ENCODE results near the gene TMEM266.

TMEM266 gene

GRCh38 chr15:76162784-76163456 is 103.1 kb downstream of the TMEM266 start:
- no peak for DNase-seq

- no peak for DNase-seq
These were observed 103.9 kb downstream of the TMEM266 start for GRCh38 chr15:76163457-76164295.

- no peak for DNase-seq
These were observed 104.8 kb downstream of the TMEM266 start for GRCh38 chr15:76164602-76165001.

DNA sequence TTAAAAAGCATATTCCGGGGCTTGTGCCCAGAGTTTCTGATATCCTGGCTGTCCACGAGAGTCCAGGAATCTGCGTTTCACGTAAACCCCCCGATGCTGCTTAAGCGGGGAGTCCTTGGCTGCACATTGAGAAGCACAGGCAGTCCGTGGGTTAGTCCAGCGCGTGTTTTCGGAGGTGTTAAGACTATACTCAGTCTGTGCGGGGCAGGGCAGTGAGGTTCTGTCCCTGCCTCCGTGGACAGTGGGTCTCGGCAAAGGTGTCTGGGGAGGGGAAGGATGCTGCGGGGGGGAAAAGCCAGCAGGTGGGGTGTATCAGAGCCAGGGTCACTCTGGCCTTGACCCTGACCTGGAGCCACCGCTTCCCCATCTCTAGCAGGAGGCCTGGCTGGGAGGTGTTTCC is 106.2 kb downstream of the TMEM266 start:
- DNase-seq, result no peak

DNA sequence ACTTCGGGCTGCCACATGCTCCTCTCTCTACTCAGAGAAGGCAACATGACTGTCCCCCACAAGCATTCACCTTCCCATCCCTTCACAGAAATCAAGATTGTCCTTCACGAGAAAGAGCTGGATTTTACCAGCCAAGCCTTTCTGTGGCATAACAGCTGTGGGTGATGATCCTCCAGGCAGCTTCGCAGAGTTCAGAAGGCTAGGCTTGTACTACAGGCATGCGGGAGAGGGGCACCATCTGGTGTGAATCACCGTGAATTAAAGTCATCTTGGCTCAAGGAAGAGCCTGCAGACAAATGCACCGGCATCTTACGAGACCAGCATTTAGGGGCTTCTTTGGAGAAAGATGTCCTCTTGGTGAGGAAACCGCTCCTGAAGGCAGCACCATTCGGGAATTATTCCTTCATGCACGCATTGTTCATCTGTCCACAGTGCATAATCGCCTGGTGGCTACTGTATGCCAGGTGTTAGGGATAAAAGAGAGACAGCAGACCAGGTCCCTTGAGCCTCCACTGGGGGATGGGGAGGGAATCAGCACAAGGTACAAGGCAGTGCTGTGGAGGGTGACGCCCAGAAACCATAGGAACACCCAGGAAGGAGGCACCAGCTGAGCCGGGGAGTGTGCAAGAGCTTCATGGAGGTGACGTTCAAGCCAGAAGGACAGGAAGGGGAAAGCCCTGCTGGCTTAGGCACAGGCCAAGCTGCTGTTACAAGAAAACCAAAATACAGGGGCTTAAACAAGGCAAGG is 108.6 kb downstream of the TMEM266 start:
- DNase-seq, result no peak

DNA sequence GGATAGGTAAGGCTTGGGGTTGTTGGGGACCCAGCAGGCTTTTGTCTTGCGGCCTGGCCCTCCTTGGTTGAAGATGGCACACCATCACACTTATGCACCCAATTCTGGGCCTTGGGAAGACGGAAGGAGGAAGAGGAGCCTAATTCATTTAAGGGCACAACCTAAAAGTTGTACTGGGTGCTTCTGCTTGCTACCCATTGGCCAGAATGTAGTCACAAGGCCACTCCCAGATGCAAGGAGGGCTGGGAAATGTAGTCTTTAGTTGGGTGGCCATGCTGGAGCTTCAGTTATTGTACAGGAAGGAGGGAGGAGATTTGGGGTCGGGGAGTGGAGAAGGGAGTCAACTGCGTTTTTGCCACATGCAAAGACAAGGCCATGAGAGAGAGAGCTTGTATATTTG is 109.2 kb downstream of the TMEM266 start:
- no peak for DNase-seq

DNA sequence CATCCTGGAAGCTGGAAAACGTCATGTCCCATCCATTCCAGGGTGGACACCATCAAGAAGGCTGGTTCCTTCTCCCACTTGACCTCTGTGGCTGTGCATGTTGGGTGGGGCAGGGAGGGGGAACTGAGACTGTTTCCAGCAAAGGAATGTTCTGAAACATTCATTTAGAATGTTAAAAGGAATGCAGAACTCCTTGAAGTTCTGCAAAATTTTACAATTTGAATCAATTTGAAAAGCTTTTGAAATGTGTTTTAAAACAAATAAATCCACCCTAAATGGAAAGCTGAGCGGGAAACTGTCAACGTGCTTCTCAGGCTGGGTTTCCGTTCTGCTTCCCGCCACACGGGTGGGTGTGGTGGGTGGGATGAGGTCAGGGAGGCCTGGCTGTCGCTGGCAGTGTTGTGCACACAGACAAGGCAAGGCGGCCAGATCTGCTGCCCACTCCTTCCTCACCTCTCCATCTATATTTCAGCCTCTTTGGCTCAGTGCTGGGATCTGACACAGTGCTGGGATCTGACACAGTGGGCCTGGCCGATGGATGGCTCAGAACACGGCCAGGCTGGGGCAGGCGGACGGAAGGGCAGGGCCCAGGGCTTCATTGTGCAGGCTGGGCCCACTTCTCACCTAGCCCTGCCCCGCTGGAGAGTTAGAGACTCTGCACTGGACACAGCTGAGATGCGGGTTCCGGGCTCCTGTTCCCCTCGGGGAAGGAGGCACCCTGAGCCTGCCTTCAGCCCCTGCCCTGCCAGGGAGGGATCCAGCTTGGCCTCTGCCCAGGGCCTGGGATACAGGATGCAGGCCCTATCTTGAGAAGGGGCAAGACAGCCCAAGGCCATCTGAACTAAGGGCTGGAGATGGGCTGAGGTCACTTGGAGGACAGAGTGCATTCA is 110.4 kb downstream of the TMEM266 start:
- no peak for DNase-seq

DNA sequence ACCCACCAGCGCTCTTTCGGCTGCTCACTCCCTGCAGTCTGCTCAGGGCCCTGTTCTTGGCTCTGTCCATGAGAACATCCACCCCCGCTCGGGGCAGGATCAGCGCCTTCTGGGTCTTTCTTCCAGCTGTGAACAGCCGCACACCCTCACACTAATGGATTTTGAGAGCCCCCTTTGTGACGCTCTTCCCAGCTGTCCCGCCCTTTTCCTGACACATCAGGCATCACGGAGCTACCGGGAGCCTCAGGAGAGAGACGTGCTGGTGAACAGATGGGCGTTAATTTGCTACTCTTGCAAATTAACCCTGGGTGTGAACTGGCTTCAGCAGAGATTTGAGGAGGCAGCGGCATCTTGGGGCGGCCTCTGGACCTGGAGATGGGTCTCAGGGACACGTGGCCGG is 113.0 kb downstream of the TMEM266 start:
- no peak for DNase-seq

- no peak for DNase-seq
These were observed 113.6 kb downstream of the TMEM266 start for GRCh38 chr15:76173317-76173834.

DNA sequence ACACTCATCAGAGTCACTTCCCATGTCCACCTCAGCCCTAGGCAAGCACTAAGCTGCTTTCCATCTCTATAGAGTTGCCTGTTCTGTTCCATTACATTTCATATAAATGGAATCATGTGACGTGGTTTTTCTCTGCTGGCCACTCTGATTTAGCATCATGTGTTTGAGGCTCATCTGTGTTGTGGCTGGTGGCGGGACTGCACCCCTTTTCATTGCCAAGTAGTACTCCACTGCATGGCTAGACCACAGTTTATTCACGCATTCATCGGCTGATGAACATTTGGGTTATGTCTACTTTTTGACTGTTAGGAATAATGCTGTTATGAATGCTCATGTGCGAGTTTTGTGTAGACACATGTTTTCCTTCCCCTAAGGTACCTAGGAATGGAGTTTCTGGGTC is 114.9 kb downstream of the TMEM266 start:
- DNase-seq, result no peak

DNA sequence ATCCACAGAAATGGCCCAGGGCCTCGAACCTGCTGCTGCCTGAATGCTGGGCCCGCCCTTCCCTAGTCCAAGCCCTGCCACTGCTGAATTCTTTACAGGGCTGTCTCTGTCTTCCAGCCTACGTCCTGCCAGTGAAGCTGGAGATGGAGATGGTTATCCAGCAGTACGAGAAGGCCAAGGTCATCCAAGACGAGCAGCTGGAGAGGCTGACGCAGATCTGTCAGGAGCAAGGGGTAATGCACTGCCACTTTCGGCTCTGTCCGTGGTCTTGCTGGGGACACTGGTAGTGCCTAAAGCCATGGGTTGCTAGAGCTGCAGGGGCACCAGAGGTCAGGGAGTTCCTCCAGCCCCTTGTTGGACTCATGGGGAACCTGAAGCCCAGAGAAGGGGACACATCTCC is 115.7 kb downstream of the TMEM266 start:
- DNase-seq, result no peak

GRCh38 chr15:76176059-76176458 is 116.3 kb downstream of the TMEM266 start:
- no peak for DNase-seq

DNA sequence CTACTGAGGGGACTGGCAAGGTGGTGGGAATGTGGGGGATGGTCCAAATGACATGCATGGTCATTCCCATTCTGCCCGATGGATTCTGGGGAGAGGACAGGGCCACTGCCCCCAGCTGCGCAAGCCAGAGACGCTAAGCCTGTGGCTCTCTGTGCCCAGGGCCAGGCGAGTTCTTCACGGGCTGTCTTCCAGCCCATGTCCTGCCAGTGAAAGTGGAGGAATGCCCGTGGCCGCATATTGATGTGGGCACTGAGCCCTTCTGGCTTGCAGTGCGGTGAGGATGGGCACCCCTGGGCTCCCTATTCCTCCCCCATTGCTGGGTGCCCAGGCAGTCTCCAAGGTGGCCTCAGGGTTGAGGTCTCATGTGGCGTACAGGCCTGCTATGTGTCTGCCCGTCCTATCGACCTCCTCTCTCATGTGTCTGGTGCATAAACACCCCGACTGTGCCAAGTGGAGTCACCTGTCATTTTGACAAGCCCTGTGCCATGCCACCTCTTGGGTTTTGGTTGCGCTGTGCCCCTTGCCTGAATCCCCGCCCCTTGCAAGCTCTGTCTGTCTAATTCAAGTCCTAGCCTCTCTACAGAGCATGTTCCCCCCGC is 116.8 kb downstream of the TMEM266 start:
- DNase-seq, result no peak

DNA sequence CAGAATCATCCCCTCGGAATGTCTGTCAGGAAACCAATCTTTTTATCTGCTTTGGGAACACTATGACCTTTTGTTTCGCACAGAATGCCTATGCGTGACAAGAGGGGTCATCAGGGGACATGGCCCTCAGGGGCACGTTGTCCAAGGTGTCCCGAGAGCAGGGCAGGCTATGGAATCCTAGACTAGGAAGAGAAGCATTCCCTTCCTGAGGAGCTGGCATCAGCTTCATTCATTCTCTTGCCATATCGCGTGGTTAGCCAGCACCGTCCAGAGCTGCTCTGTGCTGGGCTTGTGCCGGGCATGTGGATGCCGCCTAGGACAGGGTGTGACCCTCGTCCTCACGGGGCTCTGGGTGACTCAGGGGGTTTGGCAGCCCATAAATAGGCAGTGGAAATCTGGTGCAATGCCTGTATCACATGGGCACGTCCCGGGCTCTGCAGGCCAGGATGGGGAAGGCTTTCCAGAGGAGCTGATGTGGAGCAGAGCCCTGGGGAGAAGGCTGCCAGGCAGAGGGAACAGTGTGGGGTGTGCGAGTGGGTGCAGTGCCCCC is 117.8 kb downstream of the TMEM266 start:
- no peak for DNase-seq

GRCh38 chr15:76178296-76179000 is 118.7 kb downstream of the TMEM266 start:
- no peak for DNase-seq

GRCh38 chr15:76179023-76179422 is 119.2 kb downstream of the TMEM266 start:
- DNase-seq, result no peak

DNA sequence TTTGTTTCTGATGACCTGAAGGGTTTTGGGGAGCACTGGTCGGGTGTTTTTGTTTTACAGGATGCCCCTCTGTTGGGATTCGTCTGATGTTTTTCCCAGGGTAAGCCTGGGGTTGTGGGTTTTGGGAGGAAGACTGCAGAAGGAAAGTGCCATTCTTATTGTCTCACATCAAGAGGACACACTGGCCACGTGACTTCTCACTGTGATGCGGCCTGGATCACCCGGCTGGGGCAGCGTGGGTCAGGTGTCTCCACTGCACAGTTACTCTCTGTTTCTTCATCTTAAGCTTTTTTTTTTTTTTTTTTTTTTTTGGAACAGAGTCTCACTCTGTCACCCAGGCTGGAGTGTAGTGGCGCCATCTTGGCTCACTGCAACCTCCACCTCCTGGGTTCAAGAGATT is 120.5 kb downstream of the TMEM266 start:
- DNase-seq, result no peak

- no peak for DNase-seq
These were observed 121.9 kb downstream of the TMEM266 start for GRCh38 chr15:76181705-76182107.

GRCh38 chr15:76183930-76184649 is 124.3 kb downstream of the TMEM266 start:
- no peak for DNase-seq

GRCh38 chr15:76184650-76185035 is 124.9 kb downstream of the TMEM266 start:
- no peak for DNase-seq
